ENCODE results near the gene CYP1A2.
"Not testable (repeated sequence)": the region's sequence is repeated elsewhere in the genome, so short reads cannot be mapped to it uniquely, and the experiment has no call there.

Gene CYP1A2

DNA sequence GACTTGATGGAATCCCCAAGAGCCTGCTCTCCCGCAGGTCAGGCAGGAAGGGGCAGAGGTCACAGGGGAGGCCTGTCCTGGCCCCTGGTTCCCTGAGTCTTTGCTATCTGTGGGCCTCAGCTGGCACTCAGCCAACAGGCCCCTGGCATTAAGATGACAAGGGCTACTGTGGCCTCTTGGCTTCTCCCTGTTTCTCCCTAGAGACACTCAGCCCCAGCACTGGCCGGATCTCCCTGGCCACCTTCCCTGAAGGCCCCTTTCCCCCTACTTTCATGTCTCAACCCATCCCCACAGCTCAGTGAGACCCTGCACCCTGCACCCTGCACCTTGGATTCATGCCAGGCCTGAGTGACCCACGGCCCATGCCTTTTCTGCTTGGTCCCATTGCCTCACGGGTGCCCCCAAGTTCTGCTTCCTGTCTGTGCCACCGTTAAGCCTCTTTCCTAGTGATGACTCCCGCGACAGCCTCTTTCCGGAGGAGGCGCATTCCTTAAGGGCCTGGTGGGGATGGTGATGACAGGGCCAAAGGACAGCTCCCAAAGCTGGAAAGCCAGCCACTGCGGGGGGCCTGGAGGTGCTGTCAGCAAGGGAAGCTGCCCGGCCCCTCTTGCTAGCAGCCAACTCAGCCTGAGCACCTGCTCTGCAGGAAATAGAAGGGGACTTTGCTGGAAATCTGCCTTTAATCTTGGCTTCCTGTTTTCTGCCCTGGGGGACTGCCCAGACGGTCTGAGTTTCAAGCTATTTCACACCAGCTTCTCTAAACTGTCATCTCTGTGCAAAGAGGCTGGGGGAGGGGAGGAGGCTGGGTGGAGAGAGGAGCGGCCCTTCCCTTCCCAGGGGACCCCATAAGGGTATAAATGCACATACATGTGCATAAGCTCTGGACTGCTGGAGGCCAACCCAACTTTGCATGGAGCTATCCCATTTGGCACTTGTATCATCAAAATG lies 28.4 kb downstream of the CYP1A2 start:
- DNase-seq (ENCODE audit: low read depth in 2 of 2) = no peak

DNA sequence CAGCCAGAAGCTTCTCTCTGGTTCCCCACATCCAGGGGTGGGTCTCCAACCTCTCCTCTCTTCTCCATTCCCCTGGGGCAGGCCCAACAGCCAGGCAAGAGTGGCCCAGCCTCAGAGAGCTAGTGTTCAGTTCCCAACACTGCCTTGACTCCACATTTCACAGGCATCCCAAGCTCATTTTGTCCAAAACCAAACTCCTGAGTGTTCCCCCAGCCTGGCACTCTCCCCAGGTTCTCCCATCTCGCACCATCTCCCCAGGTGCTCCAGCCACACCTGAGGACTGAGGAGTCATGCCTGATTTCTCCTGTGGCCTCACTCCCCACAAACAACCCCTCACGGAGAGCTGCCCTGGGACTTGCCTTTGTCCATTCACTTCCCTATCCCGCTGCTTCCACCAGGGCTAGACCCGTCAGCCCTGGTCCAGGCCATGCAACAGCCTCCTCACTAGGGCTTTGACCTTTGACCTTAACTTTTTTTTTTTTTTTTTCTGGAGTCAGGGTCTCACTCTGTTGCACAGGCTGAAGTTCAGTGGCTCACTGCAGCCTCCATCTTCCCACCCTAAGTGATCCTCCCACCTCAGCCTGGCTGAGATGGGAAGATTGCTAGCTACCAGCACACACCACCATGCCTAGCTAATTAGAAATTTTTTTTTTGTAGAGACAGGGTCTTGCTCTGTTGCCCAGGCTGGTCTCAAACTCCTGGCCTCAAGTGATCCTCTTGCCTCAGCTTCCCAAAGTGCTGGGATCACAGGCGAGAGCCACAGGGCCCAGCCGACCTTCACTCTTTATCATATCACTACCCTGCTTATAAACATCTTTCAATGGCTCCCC lies 29.3 kb downstream of the CYP1A2 start:
- DNase-seq (ENCODE audit: low read depth in 2 of 2) = no peak

- DNase-seq (ENCODE audit: low read depth in 2 of 2) = no peak
Observed at GRCh38 chr15:74778599-74778970, 29.9 kb downstream of the CYP1A2 start.

DNA sequence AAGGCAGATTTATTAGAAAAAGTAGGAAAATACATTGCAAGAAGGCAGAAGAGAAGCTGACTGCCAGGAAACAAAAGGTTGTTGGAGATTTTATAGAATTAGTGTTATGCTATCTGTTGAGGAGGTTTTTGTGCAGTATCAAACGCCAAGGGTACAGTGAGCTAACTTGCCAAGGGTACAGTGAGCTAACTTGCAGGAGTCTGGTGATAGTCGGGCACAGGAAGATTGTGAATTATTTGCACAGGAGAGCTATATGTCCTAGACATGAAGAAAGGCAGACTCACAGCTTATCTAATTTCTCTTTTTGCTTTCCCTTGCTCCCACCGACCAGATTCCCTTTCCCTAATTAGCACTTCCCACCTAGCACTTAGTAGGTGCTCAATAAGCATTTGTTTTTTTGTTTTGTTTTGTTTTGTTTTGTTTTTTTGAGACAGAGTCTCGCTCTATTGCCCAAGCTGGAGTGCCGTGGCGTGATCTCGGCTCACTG lies 30.6 kb downstream of the CYP1A2 start:
- no peak for DNase-seq (ENCODE audit: low read depth in 2 of 2)

GRCh38 chr15:74780523-74781430 lies 32.1 kb downstream of the CYP1A2 start:
- DNase-seq (ENCODE audit: low read depth in 2 of 2) = no peak

DNA sequence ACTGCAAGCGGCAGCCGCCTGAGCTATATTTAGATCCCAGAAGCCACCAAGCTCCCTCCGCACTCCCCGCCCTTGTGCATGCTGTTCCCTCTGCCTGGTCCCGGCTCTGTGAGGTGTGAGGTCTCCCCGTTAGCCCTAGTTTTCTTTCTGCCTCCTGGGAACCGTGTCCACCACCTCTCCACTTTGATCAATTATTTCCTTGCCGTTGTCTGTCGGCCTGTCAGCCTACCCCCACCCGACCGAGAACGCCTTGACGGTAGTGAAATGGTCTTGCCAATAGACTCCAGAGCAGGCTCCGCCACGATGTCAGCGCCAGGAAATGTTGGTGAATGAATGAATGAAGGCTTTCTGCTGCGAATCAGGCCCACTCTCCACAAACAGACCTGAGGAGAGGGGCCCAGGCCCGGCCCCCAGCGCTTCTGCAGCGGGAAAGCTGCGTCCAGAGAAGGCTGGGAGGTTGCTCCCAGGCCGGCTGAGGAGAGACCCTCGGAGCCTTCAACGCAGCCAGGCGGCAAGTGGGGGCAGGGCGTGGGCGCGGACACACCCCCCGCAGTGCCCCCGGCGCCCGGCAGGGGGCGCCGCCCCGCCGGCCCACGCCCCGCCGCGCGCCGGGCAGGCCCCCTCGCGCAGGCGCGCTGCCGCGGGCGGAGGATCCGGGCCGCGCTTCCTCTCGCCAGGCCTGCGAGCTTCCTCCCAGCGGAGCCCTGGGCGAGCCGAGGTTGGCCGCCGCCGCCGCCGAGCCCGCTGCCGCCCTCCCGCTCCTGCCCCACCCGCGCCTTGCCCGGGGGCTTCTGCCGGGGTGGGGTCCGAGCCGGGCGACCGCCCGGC lies 33.0 kb downstream of the CYP1A2 start, which contains the start of gene CSK:
Gene CSK, plus strand, starts transcription at position 650 of the 828 bp plus-strand sequence. CDS start 16,218 bp downstream, outside the sequence.
- peak; percentile 58 to 72 for DNase-seq (ENCODE audit: low read depth in 2 of 2)

GRCh38 chr15:74782259-74783071 lies 33.8 kb downstream of the CYP1A2 start:
- no peak for DNase-seq (ENCODE audit: low read depth in 2 of 2)

DNA sequence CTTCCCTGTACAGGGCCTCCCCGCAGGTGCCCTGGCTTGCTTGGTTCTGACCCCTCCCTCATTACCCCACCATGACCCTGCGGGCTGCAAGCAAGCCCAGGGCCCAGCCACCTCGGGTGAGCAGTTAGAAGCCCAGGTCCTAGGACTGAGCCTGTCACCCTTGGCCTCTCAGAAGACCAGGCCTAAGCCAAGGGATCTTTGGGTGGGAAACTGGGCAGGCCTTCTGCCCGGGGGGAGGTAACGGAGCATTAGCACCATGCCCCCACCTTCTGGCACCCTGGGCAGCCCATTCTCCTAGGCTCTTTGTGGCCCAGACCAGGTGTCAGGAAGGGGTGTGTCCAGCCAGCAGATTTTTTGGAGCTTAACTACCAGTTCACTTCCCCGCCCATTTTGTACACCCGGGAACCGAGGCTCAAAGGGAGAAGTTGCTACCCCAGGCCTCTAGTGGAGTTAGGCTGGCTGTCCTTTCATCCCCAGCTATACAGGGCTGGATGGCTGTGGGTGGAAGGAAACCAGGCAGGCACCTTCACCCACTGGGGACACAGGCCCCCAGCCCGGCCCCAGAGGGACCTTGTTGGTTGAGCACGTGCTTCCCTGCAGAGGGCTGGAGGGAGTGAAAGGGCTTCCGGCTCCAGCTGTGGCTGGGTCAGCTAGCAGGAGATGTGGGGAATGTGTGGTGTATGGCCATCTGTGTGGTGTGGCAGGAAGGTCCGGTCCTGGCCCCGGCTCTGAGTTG lies 34.6 kb downstream of the CYP1A2 start:
- no peak for DNase-seq (ENCODE audit: low read depth in 2 of 2)

DNA sequence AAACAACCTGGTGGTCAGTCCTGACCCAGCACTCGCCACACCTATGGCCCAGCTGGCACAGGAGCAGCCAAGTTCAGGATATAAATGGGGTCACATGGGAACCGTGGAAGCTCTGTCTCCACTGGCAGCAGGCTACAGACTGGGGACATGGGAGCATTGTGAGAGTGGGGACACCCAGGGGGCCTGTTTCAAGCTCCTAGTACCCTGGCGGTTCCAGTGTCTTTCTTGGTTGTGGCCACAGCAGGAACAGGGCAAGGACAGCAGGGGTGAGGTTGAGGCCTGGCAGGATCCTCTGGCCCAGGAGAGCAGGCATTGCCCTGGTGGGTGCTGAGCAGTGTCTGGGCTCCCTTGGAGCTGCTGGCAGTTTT lies 35.1 kb downstream of the CYP1A2 start:
- no peak for DNase-seq (ENCODE audit: low read depth in 2 of 2)

DNA sequence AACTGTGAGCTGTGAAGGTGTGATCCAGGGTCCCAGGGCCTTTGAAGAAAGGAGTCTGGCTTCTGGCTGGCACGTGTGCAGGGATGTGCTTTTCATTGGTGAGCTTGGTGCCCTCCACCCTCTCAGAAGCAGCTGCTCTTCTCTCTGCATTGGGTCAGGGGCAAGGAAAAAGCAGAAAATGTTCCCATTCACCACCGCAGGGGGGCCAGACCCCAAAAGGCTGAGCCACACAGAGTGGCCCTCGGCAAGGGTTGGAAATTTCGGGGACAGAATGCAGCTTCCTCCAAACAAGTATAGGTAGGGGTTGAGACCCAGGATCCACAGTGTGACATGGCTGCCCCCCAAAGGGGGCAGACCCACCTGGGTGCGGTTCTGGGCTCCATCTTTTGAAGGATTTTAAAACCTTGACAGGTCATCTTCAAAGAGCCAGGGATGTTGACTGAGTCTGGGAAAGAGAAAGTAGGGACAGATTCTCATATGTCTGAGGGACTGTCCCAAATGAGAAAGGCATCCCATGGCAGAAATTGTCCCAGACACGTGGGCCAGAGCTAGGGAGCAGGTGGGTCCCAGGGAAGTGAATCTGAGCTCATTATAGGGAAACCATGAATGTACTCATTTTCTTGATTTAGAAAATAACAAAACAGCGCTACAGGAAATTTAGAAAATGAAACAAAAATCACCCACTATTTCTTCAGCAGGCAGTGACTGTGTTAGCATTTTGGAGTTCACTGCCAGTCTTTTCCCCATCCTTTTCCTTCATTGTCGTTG lies 36.0 kb downstream of the CYP1A2 start:
- no peak for DNase-seq (ENCODE audit: low read depth in 2 of 2)

DNA sequence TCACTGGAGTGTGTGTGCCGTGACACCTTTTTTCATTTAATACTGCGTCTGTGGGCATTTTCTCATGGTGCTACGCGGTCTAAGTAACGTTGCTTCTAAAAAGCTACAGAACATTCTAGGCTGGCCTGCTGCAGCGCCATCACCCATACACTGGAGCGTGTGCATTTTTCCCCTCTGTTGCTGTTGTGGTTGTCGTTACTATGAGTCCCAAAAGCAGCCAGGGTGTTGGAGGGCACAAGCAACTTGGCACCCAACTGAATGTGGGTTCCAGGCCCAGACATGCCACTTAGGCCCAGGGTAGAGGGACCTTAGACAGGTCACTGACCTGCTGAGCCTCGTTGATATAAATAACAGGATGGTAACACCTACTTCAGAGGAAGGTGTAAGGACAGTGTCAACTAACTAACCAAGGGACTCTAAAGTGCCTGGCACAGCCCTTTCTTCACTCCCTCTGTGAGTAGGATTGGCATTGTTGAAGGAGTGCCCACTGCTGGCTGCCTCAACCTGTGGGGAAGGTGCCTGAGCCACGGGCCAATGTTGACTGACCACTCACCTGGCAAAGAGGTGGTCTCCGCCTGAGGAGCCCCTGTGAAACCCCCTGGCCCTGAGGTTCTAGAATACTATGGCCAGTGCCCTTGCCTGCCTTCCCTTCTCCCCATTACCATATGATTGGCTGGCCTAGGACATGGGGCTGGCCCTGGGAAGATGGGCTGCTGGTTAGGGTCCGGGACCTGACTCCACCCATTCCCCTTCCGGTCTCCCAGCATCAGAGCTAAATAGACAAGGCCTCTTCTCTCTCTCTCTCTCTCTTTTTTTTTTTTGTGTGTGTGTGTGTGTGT lies 36.8 kb downstream of the CYP1A2 start:
- no peak for DNase-seq (ENCODE audit: low read depth in 2 of 2)

DNA sequence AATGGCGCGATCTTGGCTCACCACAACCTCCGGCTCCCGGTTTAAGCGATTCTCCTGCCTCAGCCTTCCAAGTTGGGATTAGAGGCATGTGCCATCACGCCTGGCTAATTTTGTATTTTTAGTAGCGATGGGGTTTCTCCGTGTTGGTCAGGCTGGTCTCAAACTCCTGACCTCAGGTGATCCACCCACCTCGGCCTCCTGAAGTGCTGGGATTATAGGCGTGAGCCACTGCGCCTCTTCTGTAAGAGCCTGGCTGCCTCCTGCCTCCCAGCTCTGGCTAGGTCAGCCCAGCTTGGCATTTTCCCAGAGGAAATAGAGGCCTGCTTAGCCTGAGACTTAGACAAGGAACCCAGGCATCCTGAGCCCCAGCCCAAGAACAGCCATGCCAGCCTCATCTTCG lies 37.4 kb downstream of the CYP1A2 start:
- DNase-seq (ENCODE audit: low read depth in 2 of 2) = not testable (repeated sequence)

- no peak for DNase-seq (ENCODE audit: low read depth in 2 of 2)
Observed at GRCh38 chr15:74786551-74787165, 38.0 kb downstream of the CYP1A2 start.

DNA sequence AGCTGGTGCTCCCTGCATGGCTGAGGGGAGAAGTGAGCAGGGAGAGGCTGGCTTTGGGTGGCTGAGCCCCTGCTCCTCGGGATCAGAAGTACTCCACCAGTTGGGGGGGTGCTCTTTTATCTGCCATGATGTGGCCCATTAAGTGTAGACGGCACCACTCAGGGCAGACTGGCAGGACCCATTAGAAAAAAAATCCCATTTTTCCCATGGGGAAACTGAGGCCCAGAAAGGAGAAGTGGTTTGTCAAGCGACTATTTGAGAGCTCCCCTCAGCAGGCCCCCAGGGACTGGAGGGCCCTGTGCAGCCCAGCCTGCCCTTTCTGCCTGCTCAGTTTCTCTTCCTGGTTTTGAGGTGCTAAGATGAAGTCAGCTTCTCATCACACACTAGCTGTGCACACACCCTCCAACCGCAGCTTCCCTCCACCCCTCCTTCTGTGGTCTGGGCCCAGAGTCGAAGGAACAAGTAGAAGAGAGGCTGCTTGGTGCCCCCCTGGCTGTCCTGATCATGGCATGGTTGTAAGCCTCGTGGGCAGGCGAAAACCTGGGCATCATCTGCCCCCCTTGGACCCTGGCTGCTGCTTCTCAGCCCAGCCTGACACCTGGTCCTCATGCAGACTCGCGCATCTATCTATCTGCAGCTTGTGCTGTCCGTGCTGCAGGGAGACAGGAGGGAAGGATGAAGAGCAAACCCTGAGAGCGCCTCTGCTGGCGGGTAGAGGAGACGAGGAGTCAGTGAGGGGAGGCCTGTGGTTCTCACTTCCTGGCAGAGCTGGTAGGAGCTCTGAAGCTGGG lies 38.8 kb downstream of the CYP1A2 start:
- peak; percentile 86 to 93 for DNase-seq (ENCODE audit: low read depth in 2 of 2)

- DNase-seq (ENCODE audit: low read depth in 2 of 2) = no peak
Observed at GRCh38 chr15:74788042-74788682, 39.5 kb downstream of the CYP1A2 start.
